OCI-LY7 (cell line): ENCODE measurements around the gene CCDC85A. TPM values are rescaled to one million over a fixed set of nuclear protein-coding genes. Genes with fewer than 3 reads are reported as not detected.

ENCODE experiments used
- BruUV-seq: library from RNA; stranded (reverse); fragments of 400-500 nt; replicated peaks from 2 replicates; lab custom pipeline; 2021; lab: Mats Ljungman, UMichigan
- CTCF ChIA-PET: fragments of 300-600 bp; sonication (Branson Sonifier 250); formaldehyde crosslinking; loops from one replicate; lab custom pipeline; 2022; ENCODE audit warnings: antibody characterized with exemption; ENCODE audit not compliant: unreplicated experiment; lab: Charles Lee
- POLR2A ChIA-PET: fragments of 300-600 bp; sonication (Branson Sonifier 250); formaldehyde crosslinking; loops from one replicate; lab custom pipeline; 2022; ENCODE audit warnings: antibody characterized with exemption; lab: Charles Lee
- DNase-seq: peaks from one replicate; pipeline ENCODE4 v3.0.0-alpha.2; 2015; ENCODE audit warnings: low spot score
- H2AFZ ChIP-seq: fragments of 200-600 bp; sonication (generic), shearing (Covaris generic); 2 replicates; pipeline ENCODE4 v1.6.1; 2014; ENCODE audit warnings: mild to moderate bottlenecking, antibody characterized with exemption, low read length, moderate library complexity
- H3K27ac ChIP-seq: fragments of 200-600 bp; sonication (generic); 2 replicates; pipeline ENCODE4 v1.5.1; 2014; ENCODE audit warnings: mixed run types, low read depth, mild to moderate bottlenecking, moderate library complexity, low read length, inconsistent platforms; ENCODE audit not compliant: poor library complexity, severe bottlenecking
- H3K36me3 ChIP-seq: fragments of 200-600 bp; sonication (generic); 2 replicates; pipeline ENCODE4 v1.6.1; 2014; ENCODE audit warnings: mild to moderate bottlenecking, antibody characterized with exemption, low read length, moderate library complexity, mixed read lengths; ENCODE audit not compliant: insufficient read depth
- H3K4me1 ChIP-seq: fragments of 200-600 bp; sonication (generic); 2 replicates; pipeline ENCODE4 v1.5.1; 2014; ENCODE audit warnings: mild to moderate bottlenecking, low read length; ENCODE audit not compliant: insufficient read depth, poor library complexity, severe bottlenecking
- H3K4me2 ChIP-seq: fragments of 200-600 bp; sonication (generic); 2 replicates; pipeline ENCODE4 v1.6.1; 2014; ENCODE audit warnings: mild to moderate bottlenecking, low read length
- H3K4me3 ChIP-seq: fragments of 200-600 bp; sonication (generic); 2 replicates; pipeline ENCODE4 v1.5.1; 2014; ENCODE audit warnings: mild to moderate bottlenecking, low read depth, low read length; ENCODE audit not compliant: poor library complexity, severe bottlenecking
- H3K79me2 ChIP-seq: fragments of 200-600 bp; sonication (generic); 2 replicates; pipeline ENCODE4 v1.6.1; 2016; ENCODE audit warnings: low read depth, mild to moderate bottlenecking, low read length, moderate library complexity, mixed read lengths; ENCODE audit not compliant: insufficient read depth
- H3K9me2 ChIP-seq: fragments of 200-600 bp; sonication (generic); 2 replicates; pipeline ENCODE4 v1.6.1; 2016; ENCODE audit warnings: mild to moderate bottlenecking, low read length, mixed read lengths; ENCODE audit not compliant: insufficient read depth
- H3K9me3 ChIP-seq: fragments of 200-600 bp; sonication (generic); 2 replicates; pipeline ENCODE4 v1.6.1; 2014; ENCODE audit warnings: mild to moderate bottlenecking, mixed run types, low read length, mixed read lengths
- H4K20me1 ChIP-seq: fragments of 200-600 bp; sonication (generic); 2 replicates; pipeline ENCODE4 v1.6.1; 2014; ENCODE audit warnings: mild to moderate bottlenecking, antibody characterized with exemption, low read length, moderate library complexity, mixed read lengths; ENCODE audit not compliant: insufficient read depth
- EZH2phosphoT487 ChIP-seq: fragments of 200-600 bp; sonication (generic); IDR thresholded peaks from 2 replicates; pipeline ENCODE4 v1.6.1; 2018; ENCODE audit warnings: low read depth, borderline replicate concordance, mild to moderate bottlenecking, mixed run types, antibody characterized with exemption, low read length, moderate library complexity, mixed read lengths
- intact Hi-C: fragments of 100-400 bp; cut with micrococcal nuclease; formaldehyde crosslinking; loops from one replicate; pipeline ENCODE4 v1.10.0; 2022; ENCODE audit not compliant: unreplicated experiment
- total RNA-seq, 2 experiments: library from RNA; depleted of rRNA in 1 of 2; stranded (reverse); fragments of >200 nt in 1 of 2; shearing (Covaris generic) in 1 of 2; gene quantifications; 2 replicates each; pipeline ENCODE4 v1.2.3, GENCODE V29; 2014 to 2022
- TF ChIP-seq, protein P1 (sequence below): fragments of 200-600 bp; sonication (generic); conservative IDR thresholded peaks from 2 replicates; pipeline ENCODE4 v1.5.1; 2014; ENCODE audit warnings: mild to moderate bottlenecking, antibody characterized with exemption, low read length, moderate library complexity, mixed read lengths

CCDC85A gene
- total RNA-seq, 2 experiments from 2014 or later = not detected

DNA sequence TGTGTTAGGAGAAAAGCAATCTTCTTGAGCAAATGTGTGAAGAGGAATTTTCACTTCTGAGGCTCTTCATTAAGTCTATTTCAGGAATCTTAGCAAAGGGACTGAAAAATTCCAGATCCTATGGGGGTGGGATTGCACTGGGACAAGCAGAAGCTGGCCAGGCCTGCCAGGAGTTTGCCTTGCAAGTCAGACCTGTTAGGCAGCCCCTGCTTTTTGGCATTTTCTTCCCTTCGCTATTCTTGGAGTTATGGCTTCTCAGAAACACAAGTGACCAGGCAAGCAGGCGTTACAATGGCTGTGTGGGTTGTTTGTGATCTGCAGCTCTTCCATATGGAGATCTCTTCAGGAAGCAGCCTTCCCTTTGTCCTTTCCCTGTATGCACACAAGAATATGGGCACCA lies 8.0 kb upstream of the CCDC85A start:
- CTCF ChIA-PET = no interaction called here
- BruUV-seq = no TSS peak
- intact Hi-C loops = no loop called here

DNA sequence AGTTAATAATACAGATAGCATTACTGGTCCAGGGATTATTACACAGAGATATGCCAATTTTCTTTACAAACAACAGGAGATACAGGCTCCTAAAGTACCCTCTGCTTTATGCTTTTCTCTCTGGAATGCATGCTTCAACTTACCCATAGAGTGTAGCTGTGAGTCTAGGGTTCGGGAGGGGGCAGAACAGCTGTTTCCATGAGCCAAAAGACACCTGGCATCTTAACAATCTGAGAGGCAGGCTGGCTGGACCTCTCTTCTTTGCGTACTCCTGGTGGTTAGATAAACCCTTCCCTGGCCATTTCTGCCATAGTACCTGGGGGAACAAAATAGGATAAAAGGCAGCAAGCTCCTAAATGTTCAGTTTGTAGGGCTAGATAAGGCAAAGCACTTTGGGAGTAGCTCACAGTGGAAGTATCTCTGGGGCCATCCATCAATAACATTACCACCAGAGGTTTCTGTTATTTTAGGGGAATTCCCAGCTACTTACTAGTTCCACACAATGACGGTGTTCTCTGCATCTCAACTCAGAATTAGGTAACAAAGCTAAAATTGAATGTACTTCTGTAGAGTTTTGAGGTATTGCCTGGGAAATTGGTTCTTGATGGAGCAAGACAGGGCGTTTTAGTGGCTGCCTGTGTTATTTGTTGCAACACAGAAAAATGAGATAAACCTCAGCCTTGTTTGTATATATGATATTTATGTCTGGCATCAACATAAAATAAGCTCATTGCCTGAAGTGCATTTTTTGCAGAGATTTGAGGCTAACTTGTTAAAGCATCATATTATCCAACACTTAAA lies 6.2 kb upstream of the CCDC85A start:
- ChIA-PET POLR2A (no interaction called here), CTCF (no interaction called here)
- no peaks in the 10 kb centered on the region for H3K36me3 ChIP-seq
- no peak overlapping the region for H3K4me2 ChIP-seq
- TF ChIP-seq, protein P1, sequence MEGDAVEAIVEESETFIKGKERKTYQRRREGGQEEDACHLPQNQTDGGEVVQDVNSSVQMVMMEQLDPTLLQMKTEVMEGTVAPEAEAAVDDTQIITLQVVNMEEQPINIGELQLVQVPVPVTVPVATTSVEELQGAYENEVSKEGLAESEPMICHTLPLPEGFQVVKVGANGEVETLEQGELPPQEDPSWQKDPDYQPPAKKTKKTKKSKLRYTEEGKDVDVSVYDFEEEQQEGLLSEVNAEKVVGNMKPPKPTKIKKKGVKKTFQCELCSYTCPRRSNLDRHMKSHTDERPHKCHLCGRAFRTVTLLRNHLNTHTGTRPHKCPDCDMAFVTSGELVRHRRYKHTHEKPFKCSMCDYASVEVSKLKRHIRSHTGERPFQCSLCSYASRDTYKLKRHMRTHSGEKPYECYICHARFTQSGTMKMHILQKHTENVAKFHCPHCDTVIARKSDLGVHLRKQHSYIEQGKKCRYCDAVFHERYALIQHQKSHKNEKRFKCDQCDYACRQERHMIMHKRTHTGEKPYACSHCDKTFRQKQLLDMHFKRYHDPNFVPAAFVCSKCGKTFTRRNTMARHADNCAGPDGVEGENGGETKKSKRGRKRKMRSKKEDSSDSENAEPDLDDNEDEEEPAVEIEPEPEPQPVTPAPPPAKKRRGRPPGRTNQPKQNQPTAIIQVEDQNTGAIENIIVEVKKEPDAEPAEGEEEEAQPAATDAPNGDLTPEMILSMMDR = no peak
- no peak for TF ChIP-seq EZH2phosphoT487
- no peaks in the 10 kb centered on the region for H3K9me3 ChIP-seq
- no peaks in the 10 kb centered on the region for H3K79me2 ChIP-seq
- no peak overlapping the region for H2AFZ ChIP-seq
- BruUV-seq = no TSS peak
- no peaks in the 10 kb centered on the region for H3K4me1 ChIP-seq
- no peak for DNase-seq
- no peaks in the 10 kb centered on the region for H4K20me1 ChIP-seq
- no peaks in the 10 kb centered on the region for H3K9me2 ChIP-seq
- no peak overlapping the region for H3K4me3 ChIP-seq
- intact Hi-C loops = no loop called here
- H3K27ac ChIP-seq = no peak overlapping the region

More for the DNA sequence above, 8.0 kb upstream of the CCDC85A start:
- no peak overlapping the region for H2AFZ ChIP-seq
- POLR2A ChIA-PET = no interaction called here
- DNase-seq = no peak
- H3K4me1 ChIP-seq = no peaks in the 10 kb centered on the region
- H3K9me3 ChIP-seq = no peaks in the 10 kb centered on the region
- H4K20me1 ChIP-seq = no peaks in the 10 kb centered on the region
- H3K4me2 ChIP-seq = no peak overlapping the region
- H3K79me2 ChIP-seq = no peaks in the 10 kb centered on the region
- H3K27ac ChIP-seq = no peak overlapping the region
- H3K9me2 ChIP-seq = no peaks in the 10 kb centered on the region
- TF ChIP-seq, protein P1 = no peak
- TF ChIP-seq EZH2phosphoT487 = no peak
- no peaks in the 10 kb centered on the region for H3K36me3 ChIP-seq
- H3K4me3 ChIP-seq = no peak overlapping the region

DNA sequence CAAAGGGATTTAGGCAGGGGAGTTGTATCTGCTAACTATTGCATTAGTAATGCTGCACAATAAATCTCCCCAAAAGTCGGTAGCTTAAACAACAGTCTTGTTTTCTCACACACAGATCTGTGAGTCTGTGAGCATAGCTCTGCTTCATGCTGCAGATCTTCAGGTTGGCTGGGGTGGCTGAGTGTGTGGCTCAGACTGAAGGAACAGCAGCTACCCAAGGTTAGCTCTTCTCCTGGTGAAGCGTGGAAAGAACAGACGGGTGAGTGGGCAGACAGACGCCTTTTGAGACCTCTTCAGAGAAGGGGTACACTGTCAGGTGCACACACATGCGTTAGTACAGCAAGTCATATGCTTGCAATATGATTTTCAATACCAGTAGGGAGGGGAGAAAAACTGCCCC lies 3.9 kb upstream of the CCDC85A start:
- TF ChIP-seq EZH2phosphoT487 = no peak
- TF ChIP-seq, protein P1 = no peak
- H3K36me3 ChIP-seq = no peaks in the 10 kb centered on the region
- no peak overlapping the region for H2AFZ ChIP-seq
- H3K79me2 ChIP-seq = no peaks in the 10 kb centered on the region
- POLR2A ChIA-PET = no interaction called here
- no peak overlapping the region for H3K4me3 ChIP-seq
- no TSS peak for BruUV-seq
- H4K20me1 ChIP-seq = no peaks in the 10 kb centered on the region
- no peaks in the 10 kb centered on the region for H3K9me3 ChIP-seq
- no peaks in the 10 kb centered on the region for H3K9me2 ChIP-seq
- DNase-seq = no peak
- H3K4me2 ChIP-seq = no peak overlapping the region
- H3K27ac ChIP-seq = no peak overlapping the region
- intact Hi-C loops = loop anchor here (5.0 kb wide), 2 partner anchors 567 to 1337 kb away; no protein-coding TSS in a partner anchor
- H3K4me1 ChIP-seq = no peaks in the 10 kb centered on the region
- CTCF ChIA-PET = no interaction called here
